IMR-90 (cell line): Measurements from ENCODE around the gene IQCE. TPM values are rescaled to one million over a fixed set of nuclear protein-coding genes. Genes with fewer than 3 reads are reported as not detected.

Experiments
- ATAC-seq: fragments of 200-7000 bp; cut with Tn5 transposase; 2 replicates; pipeline ENCODE4 v1.9.1; 2020; ENCODE audit warnings: low read depth, mild to moderate bottlenecking, moderate library complexity
- BruUV-seq: library from RNA; stranded (reverse); fragments of 400-500 nt; replicated peaks from 2 replicates; lab custom pipeline; 2021; lab: Mats Ljungman, UMichigan
- CTCF ChIA-PET: fragments of 300-600 bp; formaldehyde crosslinking; extraction: SDS; loops from one replicate; lab custom pipeline; 2021; ENCODE audit warnings: antibody characterized with exemption; lab: Yijun Ruan, JAX
- POLR2A ChIA-PET: fragments of 300-600 bp; sonication (Branson Sonifier 250); formaldehyde crosslinking; loops from one replicate; lab custom pipeline; 2022; ENCODE audit warnings: antibody characterized with exemption; ENCODE audit not compliant: unreplicated experiment; lab: Charles Lee
- DNase-seq: peaks from one replicate; pipeline ENCODE4 v3.0.0; 2013
- H2AFZ ChIP-seq: replicated peaks from 2 replicates; pipeline ENCODE3; 2013; ENCODE audit warnings: low read length, mild to moderate bottlenecking; ENCODE audit not compliant: poor library complexity
- H2AK5ac ChIP-seq: 2 replicates; pipeline ENCODE4 v1.6.1; 2013; ENCODE audit warnings: low read depth, low read length, inconsistent platforms
- H2AK9ac ChIP-seq: replicated peaks from 2 replicates; pipeline ENCODE3; 2013; ENCODE audit warnings: mild to moderate bottlenecking, low read depth, low read length, moderate library complexity; ENCODE audit not compliant: poor library complexity
- H2BK120ac ChIP-seq: 2 replicates; pipeline ENCODE4 v1.6.1; 2013; ENCODE audit warnings: low read depth, low read length, inconsistent platforms
- H2BK15ac ChIP-seq: 3 replicates; pipeline ENCODE4 v1.6.1; 2013; ENCODE audit warnings: low read depth, low read length, inconsistent platforms
- H2BK20ac ChIP-seq: 2 replicates; pipeline ENCODE4 v1.6.1; 2013; ENCODE audit warnings: low read depth, mild to moderate bottlenecking, inconsistent platforms, low read length, moderate library complexity
- H2BK5ac ChIP-seq: 2 replicates; pipeline ENCODE4 v1.6.1; 2013; ENCODE audit warnings: mild to moderate bottlenecking, low read depth, low read length, inconsistent platforms; ENCODE audit not compliant: poor library complexity, severe bottlenecking
- H3K14ac ChIP-seq: replicated peaks from 2 replicates; pipeline ENCODE4 v1.6.1; 2013; ENCODE audit warnings: low read depth, low read length, inconsistent platforms
- H3K18ac ChIP-seq: 2 replicates; pipeline ENCODE4 v1.6.1; 2013; ENCODE audit warnings: low read depth, low read length, control low read depth
- H3K23ac ChIP-seq: 2 replicates; pipeline ENCODE4 v1.6.1; 2013; ENCODE audit warnings: low read depth, low read length, inconsistent platforms
- H3K27ac ChIP-seq: 2 replicates; pipeline ENCODE4 v1.5.1; 2013; ENCODE audit warnings: mild to moderate bottlenecking, control low read depth, low read length; ENCODE audit not compliant: insufficient read depth
- H3K27me3 ChIP-seq: 2 replicates; pipeline ENCODE4 v1.6.1; 2013; ENCODE audit warnings: low read length; ENCODE audit not compliant: control insufficient read depth, insufficient read depth
- H3K36me3 ChIP-seq: 2 replicates; pipeline ENCODE4 v1.6.1; 2013; ENCODE audit warnings: low read length, mixed read lengths; ENCODE audit not compliant: control insufficient read depth, insufficient read depth
- H3K4ac ChIP-seq: 2 replicates; pipeline ENCODE4 v1.6.1; 2013; ENCODE audit warnings: low read depth, low read length, inconsistent platforms
- H3K4me1 ChIP-seq: 2 replicates; pipeline ENCODE4 v1.6.1; 2013; ENCODE audit warnings: low read length, mixed read lengths; ENCODE audit not compliant: control insufficient read depth, insufficient read depth
- H3K4me2 ChIP-seq: 2 replicates; pipeline ENCODE4 v1.6.1; 2013; ENCODE audit warnings: low read depth, mild to moderate bottlenecking, control low read depth, low read length, moderate library complexity
- H3K4me3 ChIP-seq: 2 replicates; pipeline ENCODE4 v1.5.1; 2013; ENCODE audit warnings: low read depth, mild to moderate bottlenecking, control low read depth, low read length, moderate library complexity; ENCODE audit not compliant: insufficient read depth
- H3K56ac ChIP-seq: 2 replicates; pipeline ENCODE4 v1.6.1; 2013; ENCODE audit warnings: low read length, inconsistent platforms; ENCODE audit not compliant: insufficient read depth; ENCODE audit errors: extremely low read depth
- H3K79me1 ChIP-seq, 2 experiments: 2 replicates each; pipeline ENCODE4 v1.6.1; 2013; ENCODE audit warnings: low read length in 2 of 2, inconsistent platforms in 1 of 2, low read depth in 1 of 2
- H3K9ac ChIP-seq: 2 replicates; pipeline ENCODE4 v1.6.1; 2013; ENCODE audit warnings: low read depth, low read length, control low read depth
- H3K9me1 ChIP-seq: 2 replicates; pipeline ENCODE4 v1.6.1; 2013; ENCODE audit warnings: low read length, inconsistent platforms; ENCODE audit not compliant: insufficient read depth
- H3K9me3 ChIP-seq: 2 replicates; pipeline ENCODE4 v1.6.1; 2013; ENCODE audit warnings: low read length; ENCODE audit not compliant: control insufficient read depth, insufficient read depth
- H4K20me1 ChIP-seq: 2 replicates; pipeline ENCODE4 v1.6.1; 2013; ENCODE audit warnings: low read length, inconsistent platforms; ENCODE audit not compliant: insufficient read depth
- H4K5ac ChIP-seq: 2 replicates; pipeline ENCODE4 v1.6.1; 2013; ENCODE audit warnings: mild to moderate bottlenecking, low read depth, low read length, control low read depth
- H4K8ac ChIP-seq, 2 experiments: 2 replicates each; pipeline ENCODE4 v1.6.1; 2013; ENCODE audit warnings: low read depth in 2 of 2, low read length in 2 of 2, control low read depth in 1 of 2, inconsistent platforms in 1 of 2
- H4K91ac ChIP-seq: 2 replicates; pipeline ENCODE4 v1.6.1; 2013; ENCODE audit warnings: low read depth, low read length, inconsistent platforms; ENCODE audit not compliant: insufficient read depth
- BHLHE40 ChIP-seq: fragments of 150-350 bp; IDR thresholded peaks from 2 replicates; pipeline ENCODE4 v1.6.1; 2016; ENCODE audit warnings: mild to moderate bottlenecking, low read depth, low read length
- MAFK ChIP-seq: IDR thresholded peaks from 2 replicates; pipeline ENCODE4 v1.6.1; 2012; ENCODE audit warnings: low read depth, low read length, improper control_type of control experiment
- POLR2A ChIP-seq: IDR thresholded peaks from 2 replicates; pipeline ENCODE4 v1.6.1; 2012; ENCODE audit warnings: mild to moderate bottlenecking, low read depth, low read length
- RCOR1 ChIP-seq: IDR thresholded peaks from 2 replicates; pipeline ENCODE4 v1.6.1; 2012; ENCODE audit warnings: mild to moderate bottlenecking, low read length, improper control_type of control experiment; ENCODE audit not compliant: insufficient replicate concordance
- WGBS, 2 experiments: methylation state at CpG; one replicate each; pipeline versions ENCODE4 v1.1.5 to v1.1.7; 2013; ENCODE audit warnings: missing lambda C conversion rate in 2 of 2; ENCODE audit not compliant: insufficient read length in 1 of 2; ENCODE audit errors: extremely low coverage in 2 of 2; 5-methylcytosine and 5-hydroxymethylcytosine counted together
- dilution Hi-C: fragments of 300-500 bp; cut with HindIII; formaldehyde crosslinking; loops from one replicate; pipeline ENCODE4 v1.14.3; 2018; ENCODE audit warnings: low sequenced_read_pairs; ENCODE audit not compliant: unreplicated experiment
- in situ Hi-C: fragments of 300-500 bp; cut with MboI; formaldehyde crosslinking; loops from 3 replicates; pipeline ENCODE4 v1.14.3; 2019; ENCODE audit warnings: low sequenced_read_pairs, inconsistent platforms, mixed read lengths
- intact Hi-C: fragments of 100-400 bp; cut with micrococcal nuclease; formaldehyde crosslinking; loops from 2 replicates; pipeline ENCODE4 v1.10.0; 2022
- polyA plus RNA-seq, 3 experiments: library from polyadenylated mRNA; depleted of rRNA; stranded (reverse); fragments of >200 nt; gene quantifications; 2 replicates each; pipeline ENCODE4 v1.2.3, GENCODE V29; 2012; ENCODE audit warnings: low replicate concordance in 1 of 3
- total RNA-seq: library from RNA; depleted of rRNA; stranded (reverse); fragments of >200 nt; gene quantifications from 2 replicates; pipeline ENCODE4 v1.2.3, GENCODE V29; 2012
- TF ChIP-seq, protein P1 (sequence below): fragments of 150-350 bp; IDR thresholded peaks from 2 replicates; pipeline ENCODE4 v1.6.1; 2017; ENCODE audit warnings: mild to moderate bottlenecking, antibody characterized with exemption, low read length, low read depth

The IQCE gene
- total and polyA plus RNA-seq, 2 of the 4 experiments (the other 2 are of a cell fraction) = 5.0 to 6.3 TPM

DNA sequence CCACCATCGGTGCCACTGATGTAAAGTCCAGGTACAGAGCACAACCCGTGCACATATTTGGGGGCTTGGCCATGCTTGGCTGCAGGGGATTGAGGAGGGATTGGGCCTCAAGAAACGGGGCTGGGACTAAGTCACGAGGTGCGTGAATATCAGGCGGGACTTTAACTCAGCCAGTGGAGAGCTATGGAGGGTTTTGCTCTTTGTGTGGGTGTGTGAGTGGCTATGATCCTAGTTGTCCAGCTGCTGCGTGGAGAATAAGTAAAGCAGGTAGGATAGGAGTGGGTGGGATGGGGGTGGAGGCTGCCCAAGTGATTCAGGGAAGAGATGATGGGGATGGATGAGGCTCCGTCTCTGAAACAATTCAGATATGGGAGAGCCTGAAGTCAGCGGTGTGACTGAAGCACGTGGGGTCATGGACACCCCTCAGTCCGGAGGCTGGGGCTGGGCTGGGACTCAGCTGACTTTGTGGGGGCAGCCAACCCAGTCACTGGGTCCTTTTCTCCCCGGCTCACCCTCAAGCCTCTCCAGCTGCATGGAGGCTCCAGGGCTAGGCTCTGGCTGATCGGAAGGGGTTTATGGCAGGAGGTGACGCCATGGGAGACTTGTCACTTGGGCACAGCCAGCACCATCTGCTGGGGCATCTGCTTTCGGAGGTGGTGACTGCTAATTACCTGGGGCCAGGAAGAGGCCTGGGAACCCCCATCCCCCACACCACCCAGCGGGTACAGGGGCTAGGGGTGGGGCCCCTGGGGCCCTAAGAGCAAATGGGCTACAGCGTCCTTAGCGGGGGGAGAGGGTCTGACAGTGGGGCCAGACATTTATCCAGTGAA lies 40.9 kb upstream of the IQCE start:
- Histone ChIP-seq H2BK15ac (peak overlapping the region; percentile 95), H4K20me1 (0 out of 2 replicates have a peak, but pooled peaks cover 9% of the 10 kb centered on the region), H3K56ac (no peak overlapping the region), H4K5ac (no peak overlapping the region), H3K18ac (peak overlapping the region; percentile 38), H4K8ac (peak overlapping the region; percentile 35 to 59; a peak in 3 of 4 replicates), H2BK5ac (peak overlapping the region; percentile 66), H4K91ac (peak overlapping the region; percentile 77), H3K4me1 (peaks cover 27% of the 10 kb centered on the region), H3K14ac (peak overlapping the region; percentile 72), H2AK9ac (peak overlapping the region; percentile 83), H3K79me1 (peaks cover 0 to 8% of the 10 kb centered on the region in 2 experiments; a peak in 2 of 4 replicates), H3K36me3 (no peaks in the 10 kb centered on the region), H3K4ac (peak overlapping the region; percentile 92), H2BK20ac (peak overlapping the region; percentile 79), H3K4me3 (no peak overlapping the region), H2AK5ac (peak overlapping the region; percentile 92), H3K9me3 (no peaks in the 10 kb centered on the region), H3K23ac (peak overlapping the region; percentile 31), H3K27me3 (0 out of 2 replicates have a peak, but pooled peaks cover 1% of the 10 kb centered on the region), H3K27ac (peak overlapping the region; percentile 51; the same call in 1 of the 2 replicates), H3K9ac (no peak overlapping the region), H3K4me2 (no peak overlapping the region), H3K9me1 (peaks cover 16% of the 10 kb centered on the region), H2BK120ac (peak overlapping the region; percentile 92), H2AFZ (peak overlapping the region; percentile 80)
- ATAC-seq = no peak
- intact Hi-C loops (loop anchor here (2.0 kb wide), 1 partner anchor 19 kb away; no protein-coding TSS in a partner anchor), dilution Hi-C loops (no loop called here), in situ Hi-C loops (no loop called here)
- WGBS, 2 experiments = 38% methylated on average over 8 of the region's 18 CpGs; no CpG with 5 or more reads in 1 of the 2 experiments
- peak; percentile 5; the same call in 1 of the 2 replicates for TF ChIP-seq BHLHE40
- no peak for TF ChIP-seq RCOR1
- no peak for TF ChIP-seq POLR2A
- TF ChIP-seq, protein P1, sequence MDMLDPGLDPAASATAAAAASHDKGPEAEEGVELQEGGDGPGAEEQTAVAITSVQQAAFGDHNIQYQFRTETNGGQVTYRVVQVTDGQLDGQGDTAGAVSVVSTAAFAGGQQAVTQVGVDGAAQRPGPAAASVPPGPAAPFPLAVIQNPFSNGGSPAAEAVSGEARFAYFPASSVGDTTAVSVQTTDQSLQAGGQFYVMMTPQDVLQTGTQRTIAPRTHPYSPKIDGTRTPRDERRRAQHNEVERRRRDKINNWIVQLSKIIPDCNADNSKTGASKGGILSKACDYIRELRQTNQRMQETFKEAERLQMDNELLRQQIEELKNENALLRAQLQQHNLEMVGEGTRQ = peak; percentile 61
- no peak for TF ChIP-seq MAFK
- DNase-seq = peak; percentile 61
- BruUV-seq = no TSS peak
- POLR2A ChIA-PET = no interaction called here
- CTCF ChIA-PET = interaction anchor here (0.6 to 1.3 kb wide), 2 partner anchors 31 to 49 kb away, joined by 3 read pairs; no protein-coding TSS in a partner anchor
